Measurements from ENCODE around the gene COL4A3.

DNA sequence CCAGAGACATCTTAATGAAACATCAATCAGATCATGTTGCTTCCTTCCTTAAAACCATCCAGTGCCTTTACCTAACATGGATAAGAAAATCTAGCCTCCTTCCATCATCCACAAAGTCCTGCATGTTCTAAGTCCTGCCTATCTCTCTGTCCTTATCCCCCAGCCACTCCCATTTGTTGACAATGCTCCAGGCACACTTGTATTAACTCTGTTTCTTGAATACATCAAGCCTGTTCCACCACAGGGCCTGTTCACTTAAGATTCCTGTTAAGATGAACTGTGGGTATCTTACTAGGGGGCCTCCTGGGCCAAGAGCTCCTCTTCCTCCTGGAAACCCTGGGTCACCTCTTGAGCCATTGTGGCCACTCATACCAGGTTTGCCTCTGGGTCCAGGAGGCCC, 46.1 kb upstream of the COL4A3 start:
- no peak for TF ChIP-seq POLR2A (IDR thresholded peaks at IDR 0.05)
- TF ChIP-seq, protein P1, sequence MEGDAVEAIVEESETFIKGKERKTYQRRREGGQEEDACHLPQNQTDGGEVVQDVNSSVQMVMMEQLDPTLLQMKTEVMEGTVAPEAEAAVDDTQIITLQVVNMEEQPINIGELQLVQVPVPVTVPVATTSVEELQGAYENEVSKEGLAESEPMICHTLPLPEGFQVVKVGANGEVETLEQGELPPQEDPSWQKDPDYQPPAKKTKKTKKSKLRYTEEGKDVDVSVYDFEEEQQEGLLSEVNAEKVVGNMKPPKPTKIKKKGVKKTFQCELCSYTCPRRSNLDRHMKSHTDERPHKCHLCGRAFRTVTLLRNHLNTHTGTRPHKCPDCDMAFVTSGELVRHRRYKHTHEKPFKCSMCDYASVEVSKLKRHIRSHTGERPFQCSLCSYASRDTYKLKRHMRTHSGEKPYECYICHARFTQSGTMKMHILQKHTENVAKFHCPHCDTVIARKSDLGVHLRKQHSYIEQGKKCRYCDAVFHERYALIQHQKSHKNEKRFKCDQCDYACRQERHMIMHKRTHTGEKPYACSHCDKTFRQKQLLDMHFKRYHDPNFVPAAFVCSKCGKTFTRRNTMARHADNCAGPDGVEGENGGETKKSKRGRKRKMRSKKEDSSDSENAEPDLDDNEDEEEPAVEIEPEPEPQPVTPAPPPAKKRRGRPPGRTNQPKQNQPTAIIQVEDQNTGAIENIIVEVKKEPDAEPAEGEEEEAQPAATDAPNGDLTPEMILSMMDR (IDR thresholded peaks at IDR 0.05), result no peak
